Loucy (cell line): Measurements from ENCODE around the gene CHST2.

Experiments
- H2AFZ ChIP-seq: fragments of 200-600 bp; sonication (generic); 2 replicates; pipeline ENCODE4 v1.6.0; 2016; ENCODE audit warnings: antibody characterized with exemption, mild to moderate bottlenecking, low read length, moderate library complexity
- H3F3A ChIP-seq: fragments of 200-600 bp; 2 replicates; pipeline ENCODE4 v1.6.0; 2016; ENCODE audit warnings: antibody characterized with exemption, low read depth, mild to moderate bottlenecking
- H3K27me3 ChIP-seq: fragments of 200-600 bp; sonication (generic); 2 replicates; pipeline ENCODE4 v1.6.1; 2014; ENCODE audit warnings: low read length, mild to moderate bottlenecking; ENCODE audit not compliant: insufficient read depth, poor library complexity, severe bottlenecking
- H3K36me3 ChIP-seq: fragments of 200-600 bp; sonication (generic); 2 replicates; pipeline ENCODE4 v1.6.1; 2016; ENCODE audit warnings: low read length; ENCODE audit not compliant: insufficient read depth
- H3K4me1 ChIP-seq: fragments of 200-600 bp; sonication (generic); 2 replicates; pipeline ENCODE4 v1.5.1; 2014; ENCODE audit warnings: low read length, mild to moderate bottlenecking; ENCODE audit not compliant: insufficient read depth, poor library complexity, severe bottlenecking
- H3K4me2 ChIP-seq: fragments of 200-600 bp; sonication (generic); 2 replicates; pipeline ENCODE4 v1.6.0; 2014; ENCODE audit warnings: antibody characterized with exemption, low read length, low read depth, mild to moderate bottlenecking; ENCODE audit not compliant: poor library complexity, severe bottlenecking
- H3K4me3 ChIP-seq: fragments of 200-600 bp; sonication (generic); 2 replicates; pipeline ENCODE4 v1.5.1; 2014; ENCODE audit warnings: low read length, mild to moderate bottlenecking, mixed read lengths; ENCODE audit not compliant: poor library complexity, severe bottlenecking
- H3K79me2 ChIP-seq: fragments of 200-600 bp; sonication (generic); 2 replicates; pipeline ENCODE4 v1.6.1; 2014; ENCODE audit warnings: low read length; ENCODE audit not compliant: insufficient read depth
- H3K9ac ChIP-seq: fragments of 200-600 bp; sonication (generic); 2 replicates; pipeline ENCODE4 v1.6.0; 2014; ENCODE audit warnings: mild to moderate bottlenecking, low read depth, low read length, moderate library complexity; ENCODE audit not compliant: poor library complexity, severe bottlenecking
- H3K9me2 ChIP-seq: fragments of 200-600 bp; sonication (generic); replicated peaks from 2 replicates; pipeline ENCODE4 v1.6.1; 2016; ENCODE audit warnings: low read depth, low read length, mixed read lengths
- H3K9me3 ChIP-seq: fragments of 200-600 bp; sonication (generic); 2 replicates; pipeline ENCODE4 v1.6.1; 2014; ENCODE audit warnings: mild to moderate bottlenecking, antibody characterized with exemption, low read length, low read depth; ENCODE audit not compliant: insufficient read depth
- H4K20me1 ChIP-seq: fragments of 200-600 bp; sonication (generic); 2 replicates; pipeline ENCODE4 v1.6.0; 2014; ENCODE audit warnings: antibody characterized with exemption, low read length, mild to moderate bottlenecking; ENCODE audit not compliant: insufficient read depth, poor library complexity, severe bottlenecking
- CTCF ChIP-seq: fragments of 200-600 bp; sonication (generic); conservative IDR thresholded peaks from 2 replicates; pipeline ENCODE4 v1.5.1; 2014; ENCODE audit warnings: mild to moderate bottlenecking, antibody characterized with exemption, low read length
- EZH2phosphoT487 ChIP-seq: fragments of 200-600 bp; IDR thresholded peaks from 2 replicates; pipeline ENCODE4 v1.6.1; 2018; ENCODE audit warnings: antibody characterized with exemption, mild to moderate bottlenecking, moderate library complexity, borderline replicate concordance

Gene CHST2

GRCh38 chr3:143150071-143150470, 30.5 kb downstream of the CHST2 start:
- H3K4me2 ChIP-seq = no peak overlapping the region
- H3K9ac ChIP-seq = no peak overlapping the region
- H3K79me2 ChIP-seq = no peaks in the 10 kb centered on the region
- H3K9me3 ChIP-seq = no peaks in the 10 kb centered on the region
- H3K27me3 ChIP-seq = no peaks in the 10 kb centered on the region
- no peaks in the 10 kb centered on the region for H4K20me1 ChIP-seq
- no peaks in the 10 kb centered on the region for H3K36me3 ChIP-seq
- H3K4me1 ChIP-seq = no peaks in the 10 kb centered on the region
- TF ChIP-seq EZH2phosphoT487 (no peak), CTCF (no peak)
- no peak overlapping the region for H2AFZ ChIP-seq
- no peak overlapping the region for H3K4me3 ChIP-seq
- H3K9me2 ChIP-seq = no peaks in the 10 kb centered on the region
- no peaks in the 10 kb centered on the region for H3F3A ChIP-seq

GRCh38 chr3:143151004-143151731, 31.6 kb downstream of the CHST2 start:
- Histone ChIP-seq H3F3A (no peaks in the 10 kb centered on the region), H3K36me3 (no peaks in the 10 kb centered on the region), H3K27me3 (no peaks in the 10 kb centered on the region), H3K79me2 (no peaks in the 10 kb centered on the region), H4K20me1 (no peaks in the 10 kb centered on the region), H3K9me3 (no peaks in the 10 kb centered on the region), H3K9ac (no peak overlapping the region), H3K4me3 (no peak overlapping the region), H2AFZ (no peak overlapping the region), H3K4me2 (no peak overlapping the region), H3K4me1 (no peaks in the 10 kb centered on the region), H3K9me2 (no peaks in the 10 kb centered on the region)
- TF ChIP-seq CTCF (no peak), EZH2phosphoT487 (no peak)

- no peak for TF ChIP-seq EZH2phosphoT487
- TF ChIP-seq CTCF = no peak
Observed at GRCh38 chr3:143152043-143152442, 32.5 kb downstream of the CHST2 start.

More at GRCh38 chr3:143152043-143152442, 32.5 kb downstream of the CHST2 start:
- Histone ChIP-seq H2AFZ (no peak overlapping the region), H3K4me3 (no peak overlapping the region), H3K9me2 (no peaks in the 10 kb centered on the region), H3K9me3 (no peaks in the 10 kb centered on the region), H3K4me1 (no peaks in the 10 kb centered on the region), H3K4me2 (no peak overlapping the region), H3K27me3 (no peaks in the 10 kb centered on the region), H3K9ac (no peak overlapping the region), H3F3A (no peaks in the 10 kb centered on the region), H3K79me2 (no peaks in the 10 kb centered on the region), H4K20me1 (no peaks in the 10 kb centered on the region), H3K36me3 (no peaks in the 10 kb centered on the region)
